GM18505 (cell line): ENCODE data around the gene ANO1.

Experiments used
- ATAC-seq: cut with Tn5 transposase; IDR thresholded peaks from one replicate; pipeline ENCODE4 v1.9.1; 2021; ENCODE audit not compliant: unreplicated experiment
- POLR2A ChIP-seq: IDR thresholded peaks from 4 replicates; pipeline ENCODE4 v1.6.1; 2011; ENCODE audit warnings: borderline replicate concordance; ENCODE audit not compliant: insufficient read depth, insufficient read length; ENCODE audit errors: extremely low read depth

Gene ANO1

DNA sequence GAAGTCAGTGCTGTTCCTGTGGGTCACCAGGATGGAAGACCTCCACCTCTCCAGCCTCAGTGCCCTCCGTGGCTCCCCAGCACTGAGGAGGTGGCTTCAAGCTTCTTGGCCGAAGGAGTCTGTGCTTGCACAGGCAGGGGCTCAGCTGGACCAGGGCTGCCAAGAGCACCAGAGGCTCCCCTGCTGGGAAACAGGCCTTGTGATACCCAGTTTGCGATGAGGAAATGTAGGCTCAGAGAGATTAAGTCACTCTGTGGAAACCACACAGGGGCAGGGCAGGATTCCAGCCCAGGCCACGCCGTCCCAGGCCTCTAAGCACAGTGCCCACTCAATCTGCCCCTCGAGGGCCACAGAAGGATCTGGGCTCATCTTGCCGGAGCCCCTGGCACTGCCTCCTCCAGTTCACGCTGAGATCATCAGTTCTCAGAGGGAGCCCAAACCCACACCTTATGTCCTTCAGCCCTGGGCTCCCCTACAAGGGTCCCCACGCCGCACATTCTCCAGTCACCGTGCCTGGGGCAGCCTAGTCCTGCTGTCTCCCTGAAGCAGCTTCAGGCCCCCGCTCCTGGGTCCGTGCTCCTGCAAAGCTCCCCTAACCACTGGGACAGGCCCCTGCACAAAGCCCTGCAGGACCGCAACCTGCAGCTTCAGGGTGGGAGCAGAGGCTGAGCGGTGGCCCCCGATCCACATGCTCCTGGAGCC is 21.6 kb downstream of the ANO1 start:
- TF ChIP-seq POLR2A, result no peak
- no peak for ATAC-seq

DNA sequence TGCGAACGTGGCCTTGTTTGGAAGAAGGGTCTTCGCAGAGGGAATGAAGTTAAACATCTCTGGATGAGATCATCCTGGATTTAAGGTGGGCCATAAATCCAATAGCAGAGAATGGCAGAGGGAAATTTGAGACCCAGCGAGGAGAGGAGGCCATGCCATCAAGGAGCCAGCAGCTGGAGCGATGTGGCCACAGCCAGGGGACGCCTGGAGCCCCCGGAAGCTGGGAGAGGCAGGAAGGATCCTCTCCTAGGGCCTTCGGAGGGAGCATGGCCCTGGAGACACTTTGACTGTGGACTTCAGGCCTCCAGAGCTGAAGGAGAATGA is 22.1 kb downstream of the ANO1 start:
- ATAC-seq, result no peak
- no peak for TF ChIP-seq POLR2A

GRCh38 chr11:70100791-70101190 is 22.7 kb downstream of the ANO1 start:
- TF ChIP-seq POLR2A, result no peak
- ATAC-seq, result no peak

GRCh38 chr11:70103256-70103975 is 25.3 kb downstream of the ANO1 start:
- ATAC-seq, result no peak
- no peak for TF ChIP-seq POLR2A

DNA sequence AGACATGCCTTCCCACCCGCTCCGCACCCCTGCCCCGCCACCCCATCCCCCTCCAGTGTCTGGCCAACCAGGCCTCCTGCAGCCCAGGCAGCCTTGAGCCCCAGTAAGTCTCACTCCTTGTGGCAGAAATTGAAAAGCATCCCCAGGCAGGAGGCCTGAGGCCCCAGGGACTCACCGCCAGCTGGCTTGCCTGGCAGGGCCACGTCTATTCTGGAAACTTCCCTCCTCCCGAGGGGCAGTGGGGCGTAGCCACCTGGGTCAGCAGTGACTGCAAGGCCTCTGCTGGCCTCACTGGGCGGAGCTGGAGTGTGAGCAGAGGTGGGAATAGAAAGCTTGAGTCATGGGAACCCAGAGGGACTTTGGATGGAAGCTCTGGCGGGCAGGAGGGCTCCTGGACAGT is 26.3 kb downstream of the ANO1 start:
- ATAC-seq, result no peak
- TF ChIP-seq POLR2A, result no peak

DNA sequence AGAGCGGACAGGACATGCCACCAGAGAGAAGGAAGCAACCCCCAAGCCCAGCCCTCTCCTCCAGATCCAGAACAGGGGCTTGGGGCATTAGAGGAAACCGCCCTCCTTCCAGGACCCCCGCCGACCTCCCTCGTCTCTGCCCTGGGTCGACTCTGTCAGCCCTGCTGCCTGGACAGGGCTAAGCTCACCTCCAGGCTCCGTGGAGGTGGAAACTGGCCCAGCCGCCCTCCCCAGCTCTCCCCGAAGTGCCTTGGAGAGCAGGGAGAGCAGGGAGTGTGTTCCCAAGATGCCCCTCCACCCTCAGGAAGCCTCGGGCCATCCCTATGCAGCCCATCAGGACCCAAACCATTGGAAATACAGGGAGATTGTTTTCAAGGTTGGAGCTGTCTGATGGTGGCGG is 26.8 kb downstream of the ANO1 start:
- TF ChIP-seq POLR2A, result no peak
- no peak for ATAC-seq

DNA sequence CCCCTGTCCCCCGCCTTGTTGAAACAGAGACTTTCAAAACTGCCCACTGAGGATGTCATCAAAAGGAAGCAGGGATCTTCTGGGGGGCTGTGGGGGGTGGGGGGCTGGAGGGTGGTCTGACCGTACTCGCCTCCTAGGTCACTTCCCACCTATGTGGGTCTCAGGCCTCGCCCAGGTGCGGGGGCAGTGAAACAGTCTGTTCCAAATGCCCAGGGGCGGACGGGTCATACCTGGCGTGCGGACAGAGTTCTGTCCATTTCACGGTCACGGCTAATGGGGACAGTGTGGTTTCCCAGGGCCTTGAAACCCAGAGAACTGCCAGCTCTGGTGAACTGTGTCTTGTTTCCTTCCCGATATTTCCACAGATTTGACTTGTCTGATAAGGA is 27.2 kb downstream of the ANO1 start:
- no peak for ATAC-seq
- no peak for TF ChIP-seq POLR2A

GRCh38 chr11:70105755-70106571 is 27.8 kb downstream of the ANO1 start:
- no peak for TF ChIP-seq POLR2A
- no peak for ATAC-seq

GRCh38 chr11:70106757-70107156 is 28.6 kb downstream of the ANO1 start:
- no peak for ATAC-seq
- TF ChIP-seq POLR2A, result no peak

DNA sequence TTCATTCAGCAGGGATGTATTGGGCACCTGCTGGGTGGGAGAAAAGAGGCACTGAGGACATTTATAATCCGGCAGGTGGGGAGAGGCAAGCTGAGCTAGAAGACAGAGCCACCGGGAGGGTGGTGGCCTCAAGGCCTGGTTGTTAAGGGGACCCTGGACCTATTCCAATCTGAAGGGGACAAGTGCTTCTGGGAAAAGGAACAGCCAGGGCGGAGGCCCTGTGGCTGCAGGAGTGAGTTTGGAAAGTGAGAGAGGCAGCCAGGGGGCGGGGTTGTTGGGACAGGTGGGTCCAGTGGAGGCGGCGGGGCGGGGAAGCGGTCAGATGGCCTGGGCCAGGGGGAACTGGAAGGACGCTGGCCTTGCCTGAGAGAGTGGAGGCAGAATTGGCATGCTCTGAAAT is 29.1 kb downstream of the ANO1 start:
- no peak for TF ChIP-seq POLR2A
- no peak for ATAC-seq

- TF ChIP-seq POLR2A, result no peak
- no peak for ATAC-seq
Observed at GRCh38 chr11:70107756-70108155, 29.6 kb downstream of the ANO1 start.

- no peak for TF ChIP-seq POLR2A
- no peak for ATAC-seq
Observed at GRCh38 chr11:70108250-70108649, 30.1 kb downstream of the ANO1 start.

DNA sequence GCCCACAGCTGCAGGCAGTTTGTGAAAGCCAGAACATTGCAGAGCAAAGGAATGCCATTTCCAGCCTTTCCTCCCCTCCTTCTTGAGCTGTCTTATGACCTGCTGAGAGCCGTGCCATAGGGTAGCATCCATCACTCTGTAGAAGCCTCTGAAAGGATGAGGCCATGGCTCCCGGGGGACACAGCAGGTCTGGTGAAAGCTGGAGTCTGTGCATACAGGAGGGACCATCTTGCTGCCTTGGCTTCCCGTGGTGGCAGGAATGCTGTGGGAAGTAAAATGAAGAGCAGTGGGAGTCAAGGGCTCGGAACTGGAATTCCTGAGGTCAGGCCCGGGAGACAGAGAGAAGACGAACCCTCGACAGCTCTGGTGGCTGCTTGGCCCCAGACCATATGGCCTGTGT is 30.9 kb downstream of the ANO1 start:
- TF ChIP-seq POLR2A, result no peak
- ATAC-seq, result no peak

DNA sequence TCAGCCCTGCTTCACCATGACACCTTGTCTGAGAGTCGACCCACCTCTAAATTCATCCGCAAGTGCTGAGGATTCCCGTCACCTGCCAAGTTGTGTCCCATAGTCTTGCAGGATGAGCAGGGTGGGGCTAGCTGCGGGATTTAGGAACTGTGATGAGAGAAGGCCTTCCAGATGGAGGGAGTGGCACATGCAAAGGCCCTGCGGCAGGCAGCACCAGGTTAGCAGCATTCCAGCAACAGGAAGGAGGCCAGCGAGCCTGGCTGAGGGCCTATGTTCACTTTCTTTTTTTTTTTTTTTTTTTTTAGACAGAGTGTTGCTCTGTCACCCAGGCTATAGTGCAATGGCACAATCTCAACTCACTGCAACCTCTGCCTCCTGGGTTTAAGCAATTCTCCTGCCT is 31.8 kb downstream of the ANO1 start:
- ATAC-seq, result no peak
- TF ChIP-seq POLR2A, result no peak
